Adipocyte (in vitro differentiated cells): ENCODE data around the gene MDN1.
A peak's percentile ranks its signal among the peaks of the same experiment; 100 is the strongest.
"Not testable (repeated sequence)": the region's sequence is repeated elsewhere in the genome, so short reads cannot be mapped to it uniquely, and the experiment has no call there.

ENCODE experiments used
- DNase-seq: peaks from one replicate; pipeline ENCODE4 v3.0.0-alpha.2; 2015; ENCODE audit warnings: low read depth
- H3K27me3 ChIP-seq: replicated peaks from 2 replicates; pipeline ENCODE4 v1.7.0; 2013; ENCODE audit warnings: mild to moderate bottlenecking, low read length, moderate library complexity; ENCODE audit not compliant: control insufficient read depth, insufficient read depth
- H3K36me3 ChIP-seq: 2 replicates; pipeline ENCODE4 v1.7.0; 2013; ENCODE audit warnings: low read length, mild to moderate bottlenecking, moderate library complexity; ENCODE audit not compliant: control insufficient read depth, insufficient read depth, severe bottlenecking
- H3K4me1 ChIP-seq: 2 replicates; pipeline ENCODE4 v1.7.0; 2013; ENCODE audit warnings: mild to moderate bottlenecking, low read length, moderate library complexity; ENCODE audit not compliant: control insufficient read depth, insufficient read depth
- H3K4me3 ChIP-seq: 2 replicates; pipeline ENCODE4 v1.7.0; 2013; ENCODE audit warnings: mild to moderate bottlenecking, low read length, moderate library complexity
- H3K9ac ChIP-seq: 2 replicates; pipeline ENCODE4 v1.7.0; 2013; ENCODE audit warnings: mild to moderate bottlenecking, low read length, moderate library complexity
- H3K9me3 ChIP-seq: 2 replicates; pipeline ENCODE4 v1.7.0; 2013; ENCODE audit warnings: mild to moderate bottlenecking, low read length, moderate library complexity; ENCODE audit not compliant: control insufficient read depth

Gene MDN1

DNA sequence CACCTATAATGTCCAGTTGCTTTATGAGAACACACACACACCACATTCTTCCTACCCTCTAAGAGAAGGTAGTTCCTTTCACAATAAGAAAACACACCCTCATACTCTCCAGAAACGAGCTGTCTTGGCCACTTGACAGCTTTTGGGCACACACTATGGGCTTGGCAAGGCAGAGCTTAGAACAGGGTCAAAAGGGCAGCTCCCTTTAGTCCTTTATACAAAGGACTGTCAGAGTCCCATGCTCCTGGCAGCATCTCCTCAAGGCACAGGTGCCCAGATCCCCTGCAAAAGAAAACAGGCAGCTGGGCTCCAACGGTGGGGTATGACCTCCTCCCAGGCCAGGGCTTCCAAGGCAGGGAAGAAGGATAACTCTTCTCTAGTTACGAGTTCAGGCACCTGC lies 176.2 kb downstream of the MDN1 start:
- H3K27me3 ChIP-seq = no peaks in the 10 kb centered on the region
- no peak overlapping the region for H3K4me3 ChIP-seq
- DNase-seq = no peak
- H3K36me3 ChIP-seq = peaks cover 53% of the 10 kb centered on the region
- H3K9ac ChIP-seq = no peak overlapping the region
- peaks cover 15% of the 10 kb centered on the region for H3K4me1 ChIP-seq
- H3K9me3 ChIP-seq = no peaks in the 10 kb centered on the region

- Histone ChIP-seq H3K36me3 (peaks cover 49% of the 10 kb centered on the region), H3K4me1 (peaks cover 16% of the 10 kb centered on the region), H3K9ac (no peak overlapping the region), H3K4me3 (no peak overlapping the region), H3K9me3 (no peaks in the 10 kb centered on the region), H3K27me3 (no peaks in the 10 kb centered on the region)
- no peak for DNase-seq
These were observed 176.6 kb downstream of the MDN1 start for GRCh38 chr6:89642956-89643355.

GRCh38 chr6:89641581-89641980 lies 178.0 kb downstream of the MDN1 start:
- DNase-seq, H3K27me3 ChIP-seq, H3K9ac ChIP-seq, H3K4me3 ChIP-seq, H3K9me3 ChIP-seq: not testable (repeated sequence)
- Histone ChIP-seq H3K4me1 (peaks cover 23% of the 10 kb centered on the region), H3K36me3 (peaks cover 35% of the 10 kb centered on the region)

DNA sequence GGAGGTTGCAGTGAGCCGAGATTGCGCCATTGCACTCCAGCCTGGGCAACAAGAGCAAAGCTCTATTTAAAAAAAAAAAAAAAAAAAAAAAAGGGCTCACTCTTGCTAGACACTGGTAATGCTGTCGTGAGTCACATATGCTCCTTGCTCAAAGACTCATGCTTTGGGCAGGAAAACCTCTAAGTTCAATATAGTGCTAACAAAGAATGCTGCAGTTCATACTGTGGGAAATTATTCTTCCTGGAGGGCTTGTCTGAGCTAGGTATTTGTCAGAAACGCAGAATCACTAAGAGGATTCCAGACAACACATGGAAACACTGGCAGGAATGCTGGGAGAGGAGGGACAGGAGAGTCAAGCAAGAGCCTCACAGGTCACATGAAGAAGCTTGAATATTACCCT lies 178.8 kb downstream of the MDN1 start:
- Histone ChIP-seq H3K36me3 (peaks cover 34% of the 10 kb centered on the region), H3K27me3 (no peaks in the 10 kb centered on the region), H3K9ac (no peak overlapping the region), H3K4me3 (no peak overlapping the region), H3K9me3 (no peaks in the 10 kb centered on the region), H3K4me1 (peaks cover 23% of the 10 kb centered on the region)
- DNase-seq = peak; percentile 3

- Histone ChIP-seq H3K9me3 (no peaks in the 10 kb centered on the region), H3K36me3 (peaks cover 18% of the 10 kb centered on the region)
These were observed 181.0 kb downstream of the MDN1 start, which contains the start of gene LYRM2 for GRCh38 chr6:89638320-89639195. LYRM2 (minus strand) TSS chr6:89638747; CDS start chr6:89638716, 31 bp downstream.

GRCh38 chr6:89637960-89638319 lies 181.7 kb downstream of the MDN1 start:
- Histone ChIP-seq H3K4me1 (peaks cover 18% of the 10 kb centered on the region), H3K36me3 (peaks cover 12% of the 10 kb centered on the region), H3K9ac (peak overlapping the region; percentile 94), H3K9me3 (no peaks in the 10 kb centered on the region), H3K27me3 (no peaks in the 10 kb centered on the region), H3K4me3 (peak overlapping the region; percentile 96)
- no peak for DNase-seq

More at GRCh38 chr6:89638320-89639195, 181.0 kb downstream of the MDN1 start, which contains the start of gene LYRM2:
- Histone ChIP-seq H3K27me3 (no peaks in the 10 kb centered on the region), H3K4me3 (peak within 1 kb of the TSS; percentile 96), H3K9ac (peak within 1 kb of the TSS; percentile 94), H3K4me1 (peaks cover 23% of the 10 kb centered on the region)
- DNase-seq = peak; percentile 98

DNA sequence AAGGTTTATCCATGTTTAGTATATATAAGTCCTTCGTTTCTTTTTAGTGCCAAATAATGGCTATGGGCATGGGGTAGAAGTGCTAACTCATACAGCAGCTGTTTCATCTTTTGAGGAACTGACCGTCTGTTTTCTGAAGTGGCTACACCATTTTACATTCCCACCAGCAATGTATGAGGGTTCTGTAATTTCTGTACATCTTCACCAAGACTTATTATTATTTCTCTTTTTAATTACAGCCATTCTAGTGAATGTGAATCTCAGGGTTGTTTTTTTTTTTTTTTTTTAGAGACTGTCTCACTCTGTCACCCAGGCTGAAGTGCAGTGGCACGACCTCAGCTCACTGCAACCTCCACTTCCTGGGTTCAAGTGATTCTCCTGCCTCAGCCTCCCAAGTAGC lies 183.2 kb downstream of the MDN1 start:
- H3K9me3 ChIP-seq, H3K4me3 ChIP-seq, H3K27me3 ChIP-seq, DNase-seq, H3K9ac ChIP-seq, H3K36me3 ChIP-seq: not testable (repeated sequence)
- H3K4me1 ChIP-seq = peaks cover 16% of the 10 kb centered on the region

DNA sequence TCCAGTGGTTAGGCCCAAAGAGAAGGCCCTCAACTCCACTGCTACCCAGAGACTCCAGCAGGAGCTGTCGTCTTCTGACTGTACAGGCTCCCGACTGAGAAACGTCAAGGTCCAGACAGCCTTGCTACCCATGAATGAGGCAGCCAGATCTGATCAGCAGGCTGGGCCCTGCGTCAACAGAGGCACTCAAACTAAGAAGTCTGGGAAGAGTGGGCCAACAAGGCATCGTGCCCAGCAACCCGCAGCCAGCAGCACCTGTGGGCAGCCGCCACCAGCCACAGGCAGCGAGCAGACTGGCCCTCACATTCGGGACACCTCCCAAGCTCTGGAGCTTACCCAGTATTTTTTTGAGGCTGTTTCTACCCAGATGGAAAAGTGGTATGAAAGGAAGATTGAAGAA lies 189.1 kb downstream of the MDN1 start:
- Histone ChIP-seq H3K36me3 (peaks cover 28% of the 10 kb centered on the region), H3K9me3 (no peaks in the 10 kb centered on the region)
- DNase-seq = no peak

DNA sequence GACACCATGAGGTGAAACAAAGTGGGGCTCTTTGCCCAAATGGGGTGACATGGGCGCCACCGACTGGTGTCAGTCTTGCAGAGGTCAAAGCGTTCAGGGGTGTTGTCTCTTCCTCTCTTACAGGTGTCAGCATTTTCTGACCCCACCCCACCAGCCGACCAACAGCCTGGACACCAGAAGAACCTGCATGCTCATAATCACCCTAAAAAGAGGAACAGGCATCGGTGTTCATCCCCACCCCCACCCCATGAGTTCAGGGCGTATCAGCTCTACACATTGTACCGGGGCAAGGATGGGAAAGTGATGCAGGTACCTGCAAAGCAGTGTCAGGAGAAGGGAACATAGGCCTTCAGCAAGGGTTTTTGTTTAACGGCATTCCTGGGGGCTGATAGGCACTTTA lies 195.8 kb downstream of the MDN1 start:
- peaks cover 16% of the 10 kb centered on the region for H3K36me3 ChIP-seq

More for the DNA sequence above, 189.1 kb downstream of the MDN1 start:
- H3K4me3 ChIP-seq = no peak overlapping the region
- H3K9ac ChIP-seq = no peak overlapping the region
- H3K27me3 ChIP-seq = no peaks in the 10 kb centered on the region
- no peaks in the 10 kb centered on the region for H3K4me1 ChIP-seq

GRCh38 chr6:89619567-89619966 lies 200.0 kb downstream of the MDN1 start:
- no peaks in the 10 kb centered on the region for H3K9me3 ChIP-seq
- H3K4me1 ChIP-seq = no peaks in the 10 kb centered on the region
- no peaks in the 10 kb centered on the region for H3K27me3 ChIP-seq
- peaks cover 3% of the 10 kb centered on the region for H3K36me3 ChIP-seq
- no peak for DNase-seq
- no peak overlapping the region for H3K9ac ChIP-seq
- no peak overlapping the region for H3K4me3 ChIP-seq

More for the DNA sequence above, 195.8 kb downstream of the MDN1 start:
- Histone ChIP-seq H3K9ac (no peak overlapping the region), H3K27me3 (no peaks in the 10 kb centered on the region), H3K9me3 (no peaks in the 10 kb centered on the region), H3K4me1 (no peaks in the 10 kb centered on the region), H3K4me3 (no peak overlapping the region)
- no peak for DNase-seq

DNA sequence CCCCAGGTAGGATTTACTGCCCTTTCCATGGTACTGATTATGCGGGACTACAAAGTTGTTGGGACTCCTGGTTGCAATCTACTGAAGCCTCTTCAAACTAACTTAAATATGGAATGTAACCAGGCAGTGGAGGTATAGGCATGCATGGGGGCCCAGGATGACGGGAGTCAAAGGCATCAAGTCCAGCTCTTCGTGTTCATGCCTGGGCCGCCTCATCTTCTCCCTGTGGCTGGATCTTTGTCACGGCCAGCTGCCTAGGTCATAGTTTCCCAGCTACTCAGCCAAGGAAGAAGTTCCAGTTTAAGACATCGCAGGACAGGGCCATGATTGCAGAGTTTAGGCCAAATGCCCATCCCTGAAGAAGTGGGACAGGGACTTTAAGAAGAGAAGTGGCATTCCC lies 201.6 kb downstream of the MDN1 start:
- no peaks in the 10 kb centered on the region for H3K9me3 ChIP-seq
- no peaks in the 10 kb centered on the region for H3K36me3 ChIP-seq
- H3K27me3 ChIP-seq = no peaks in the 10 kb centered on the region
- H3K9ac ChIP-seq = no peak overlapping the region
- no peak for DNase-seq
- no peaks in the 10 kb centered on the region for H3K4me1 ChIP-seq
- H3K4me3 ChIP-seq = no peak overlapping the region
